Measurements from ENCODE around the gene DUSP1.

DUSP1 gene

DNA sequence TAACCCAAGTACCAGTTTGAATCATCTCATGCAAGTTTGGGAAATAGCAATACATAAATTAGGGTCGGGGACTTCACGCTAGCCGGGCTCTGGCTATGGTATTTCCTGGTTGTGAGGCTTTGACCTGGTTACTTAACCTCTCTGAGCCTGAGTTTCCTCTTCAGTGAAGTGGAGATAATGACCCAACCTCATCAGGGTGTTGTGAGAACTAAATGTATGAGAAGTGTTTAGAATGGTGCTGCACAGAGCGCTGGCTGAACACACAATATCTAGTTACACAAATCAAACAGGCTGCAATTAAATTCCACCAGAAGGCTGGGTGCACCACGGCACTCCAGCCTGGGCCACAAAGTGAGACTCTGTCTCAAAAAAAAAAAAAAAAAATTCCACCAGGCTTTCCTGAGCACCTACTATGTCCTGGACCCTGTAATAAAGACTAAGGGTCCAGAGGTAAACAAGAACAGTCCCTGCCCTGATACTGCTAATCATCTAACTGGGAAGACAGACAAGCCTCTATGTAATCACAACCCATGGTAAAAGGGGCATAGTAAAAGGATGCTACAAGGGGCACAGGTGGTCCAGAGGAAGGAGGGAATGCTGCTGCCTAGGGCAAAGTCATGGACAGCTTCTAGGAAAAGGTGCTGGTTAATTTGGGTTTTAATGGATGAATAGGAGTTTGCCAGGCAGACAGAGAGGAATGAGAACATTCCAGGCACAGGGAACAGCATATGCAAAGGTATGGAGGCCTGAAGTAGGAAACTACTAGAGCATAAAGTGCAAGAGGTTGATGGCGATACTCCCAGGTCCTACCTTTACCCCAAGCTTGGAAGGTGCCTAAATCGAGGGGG lies 27.7 kb downstream of the DUSP1 start:
- DNase-seq (ENCODE audit: low read depth) = no peak

DNA sequence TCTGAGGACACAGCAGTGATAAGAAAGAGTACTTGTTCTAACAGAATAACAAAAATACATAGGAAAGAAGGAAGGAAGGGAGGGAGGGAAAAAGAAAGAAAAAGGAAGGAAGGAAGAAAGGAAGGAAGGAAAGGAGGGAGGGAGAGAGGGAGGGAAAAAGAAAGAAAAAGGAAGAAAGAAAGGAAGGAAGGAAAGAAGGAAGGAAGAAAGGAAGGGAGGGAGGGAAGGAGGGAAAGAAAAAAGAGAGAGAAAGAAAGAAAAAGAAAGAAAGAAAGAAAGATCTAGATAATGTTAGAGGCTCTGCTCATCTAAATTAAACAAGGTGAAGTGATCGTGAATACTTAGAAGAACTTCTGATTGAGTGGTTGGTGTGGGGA lies 29.8 kb downstream of the DUSP1 start:
- DNase-seq (ENCODE audit: low read depth) = no peak

DNA sequence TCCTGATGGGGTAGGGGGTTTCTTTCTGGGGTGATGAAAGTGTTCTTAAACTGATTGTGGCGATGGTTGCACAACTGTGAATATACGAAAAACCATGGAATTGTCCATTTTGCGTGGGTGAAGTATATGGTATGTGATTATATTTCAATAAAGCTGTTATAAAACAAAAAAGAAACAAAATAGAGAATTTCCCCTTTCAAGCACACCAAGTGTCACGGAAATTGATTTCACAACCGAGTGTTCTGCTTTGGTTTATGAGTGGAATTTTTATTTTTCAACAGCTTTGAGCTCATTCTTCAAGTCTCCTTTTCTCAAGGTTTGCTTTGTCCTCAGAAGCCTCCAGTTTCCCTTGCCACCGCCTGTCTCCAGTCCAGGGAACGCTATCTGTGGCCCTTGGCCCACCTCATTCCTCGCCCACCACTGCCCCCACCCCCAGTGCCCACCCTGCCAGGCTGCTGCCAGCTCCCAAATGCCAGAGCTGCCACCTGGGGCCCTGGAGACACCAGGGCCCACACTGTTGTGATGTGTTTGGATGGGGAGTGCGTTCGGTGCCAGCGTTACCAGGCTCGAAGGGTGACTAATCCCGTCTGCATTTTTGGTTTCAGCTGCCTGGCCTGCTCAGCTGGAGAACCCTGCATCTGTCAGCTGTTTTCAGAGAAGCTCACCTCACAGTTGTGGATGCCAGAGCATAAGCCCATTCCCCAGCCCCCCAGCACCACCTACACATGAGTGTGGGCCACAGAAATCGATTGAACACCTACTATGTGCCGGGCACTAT lies 30.4 kb downstream of the DUSP1 start:
- DNase-seq (ENCODE audit: low read depth) = peak; percentile 90

DNA sequence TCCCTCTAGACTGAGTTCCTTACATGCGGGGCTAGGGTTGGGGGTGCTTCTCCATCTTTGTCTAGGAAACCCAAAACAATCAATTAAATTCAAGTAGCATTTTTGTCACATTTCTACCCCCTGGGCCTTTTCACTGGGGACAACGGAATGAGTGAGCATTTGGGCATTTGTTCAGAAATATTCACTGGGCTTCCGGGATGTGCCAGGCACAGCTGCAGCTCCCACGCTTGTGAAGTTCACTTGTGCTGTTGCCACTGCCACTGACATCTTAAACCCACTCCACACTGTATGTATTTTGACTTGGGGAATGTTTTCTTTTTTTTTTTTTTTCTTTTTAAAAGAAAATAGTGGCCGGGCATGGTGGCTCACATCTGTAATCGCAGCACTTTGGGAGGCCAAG lies 31.6 kb downstream of the DUSP1 start:
- no peak for DNase-seq (ENCODE audit: low read depth)

DNA sequence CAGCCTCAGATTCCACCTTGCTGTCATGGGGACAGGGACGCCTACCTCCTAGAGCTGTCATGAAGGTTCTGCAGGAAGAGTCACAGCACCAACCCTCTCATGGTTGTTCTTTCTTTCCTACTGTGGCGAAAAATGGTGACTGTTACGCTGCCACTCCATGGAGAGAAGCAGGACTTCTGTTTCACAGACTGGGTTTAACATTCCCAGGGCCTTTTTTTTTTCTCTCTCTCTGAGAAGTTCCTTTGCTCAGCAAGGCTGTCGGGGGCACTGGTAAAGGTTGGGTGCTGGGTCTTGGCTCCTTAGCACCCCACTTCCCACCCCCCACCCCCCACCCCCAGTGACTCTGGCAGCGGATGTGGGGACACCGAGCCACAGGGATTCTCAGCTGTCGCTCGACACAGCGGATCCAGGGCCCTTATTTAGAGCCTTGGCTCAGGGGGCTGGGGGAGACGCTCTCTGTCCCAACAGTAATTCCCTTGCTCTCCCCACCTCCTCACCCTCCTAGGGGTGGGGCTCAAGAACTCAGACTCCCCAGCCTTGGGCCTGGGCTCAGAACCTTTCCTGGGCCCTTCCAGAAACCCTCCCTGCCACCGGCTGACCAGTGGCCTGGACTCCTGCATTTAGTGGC lies 34.4 kb downstream of the DUSP1 start:
- no peak for DNase-seq (ENCODE audit: low read depth)

DNA sequence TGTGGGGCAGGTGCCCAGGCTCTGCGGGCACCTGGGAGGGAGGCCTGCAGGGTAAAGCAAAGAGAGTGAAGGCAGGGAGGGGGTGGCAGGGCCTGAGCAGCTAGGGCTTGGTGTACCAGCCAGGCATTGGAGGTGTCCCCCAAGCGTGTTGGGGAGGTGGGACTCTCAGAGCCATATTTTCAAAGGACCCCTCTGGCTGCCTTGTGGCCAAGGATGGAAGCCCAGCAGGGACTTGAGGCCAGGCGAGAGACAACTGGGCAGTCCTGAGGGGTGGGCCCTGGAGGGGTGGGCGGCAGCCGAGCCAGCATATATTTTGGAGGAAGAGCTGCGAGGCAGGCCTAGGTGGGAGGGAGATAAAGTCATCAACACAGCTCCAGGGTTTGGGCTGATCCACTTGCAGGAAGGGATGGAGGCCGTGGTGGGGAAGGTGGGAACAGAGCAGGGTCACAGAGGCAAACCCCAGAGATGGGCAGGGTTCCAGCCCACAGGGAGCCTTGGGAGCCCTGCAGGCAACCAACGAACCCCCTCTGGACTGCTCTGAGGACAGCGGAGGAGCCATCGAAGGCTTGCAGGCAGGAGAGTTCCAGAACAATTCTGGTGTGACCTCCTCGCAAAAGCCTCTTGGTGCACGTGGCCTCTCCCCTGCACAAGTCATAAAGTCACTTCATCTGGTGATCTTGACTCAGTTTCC lies 35.7 kb downstream of the DUSP1 start:
- DNase-seq (ENCODE audit: low read depth) = no peak

DNA sequence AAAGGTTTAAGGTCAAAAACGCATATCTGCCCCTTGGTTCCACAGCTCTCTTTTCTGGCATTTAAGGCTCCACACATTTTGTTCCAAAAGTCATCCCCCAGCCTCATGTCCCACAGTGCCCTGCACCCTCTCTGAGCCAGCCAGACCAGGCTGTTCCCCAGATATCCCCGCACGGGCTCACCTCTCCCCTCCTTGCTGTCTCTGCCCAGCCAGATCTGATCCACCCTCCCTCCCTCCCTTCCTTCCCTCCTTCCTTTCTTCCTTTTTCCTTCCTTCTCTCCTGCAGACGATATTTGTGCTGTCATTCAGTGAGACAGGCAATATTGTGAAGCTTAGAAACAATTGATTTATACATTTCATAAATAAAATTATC lies 37.0 kb downstream of the DUSP1 start:
- DNase-seq (ENCODE audit: low read depth) = no peak

DNA sequence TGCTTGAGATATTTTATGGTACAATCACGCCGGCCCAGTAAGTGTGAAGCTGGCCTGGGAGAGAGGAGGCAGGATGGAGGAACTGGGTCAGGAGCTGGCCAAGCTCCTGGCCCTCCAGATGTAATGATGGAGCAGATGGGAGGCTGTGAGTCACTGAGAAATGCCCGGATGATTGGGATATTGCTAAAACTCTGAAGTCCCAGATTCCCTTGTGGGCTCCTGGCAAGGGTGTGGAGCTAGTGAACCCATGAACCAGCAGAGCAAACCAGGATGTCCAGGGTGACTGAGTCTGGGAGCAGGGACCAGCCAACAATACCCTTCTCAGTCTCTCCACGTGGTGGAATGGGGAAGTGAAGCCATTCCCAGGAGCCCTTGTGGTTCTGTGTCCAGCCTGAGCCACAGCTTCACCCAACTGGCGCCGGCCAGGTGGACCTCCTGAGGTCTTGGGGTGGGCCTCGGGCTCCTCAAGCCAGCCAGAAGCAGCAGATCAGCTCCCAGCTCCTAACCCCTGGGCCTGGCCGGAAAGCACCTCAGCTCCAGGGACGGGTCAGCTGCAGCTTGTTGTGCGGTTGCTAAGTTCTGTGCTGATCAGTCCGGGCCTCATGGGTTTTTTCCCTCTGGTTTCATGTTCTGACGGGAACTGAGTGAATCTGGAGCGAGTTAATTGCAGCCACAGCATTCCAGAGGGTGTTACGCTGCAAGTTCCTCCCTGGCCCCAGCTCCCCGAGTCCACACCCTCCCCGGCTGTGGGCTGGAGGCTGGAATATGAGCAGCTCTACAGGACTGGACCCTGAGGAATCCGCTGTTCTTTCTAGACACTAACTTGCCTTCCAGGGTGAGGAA lies 37.6 kb downstream of the DUSP1 start:
- peak; percentile 99 for DNase-seq (ENCODE audit: low read depth)

DNA sequence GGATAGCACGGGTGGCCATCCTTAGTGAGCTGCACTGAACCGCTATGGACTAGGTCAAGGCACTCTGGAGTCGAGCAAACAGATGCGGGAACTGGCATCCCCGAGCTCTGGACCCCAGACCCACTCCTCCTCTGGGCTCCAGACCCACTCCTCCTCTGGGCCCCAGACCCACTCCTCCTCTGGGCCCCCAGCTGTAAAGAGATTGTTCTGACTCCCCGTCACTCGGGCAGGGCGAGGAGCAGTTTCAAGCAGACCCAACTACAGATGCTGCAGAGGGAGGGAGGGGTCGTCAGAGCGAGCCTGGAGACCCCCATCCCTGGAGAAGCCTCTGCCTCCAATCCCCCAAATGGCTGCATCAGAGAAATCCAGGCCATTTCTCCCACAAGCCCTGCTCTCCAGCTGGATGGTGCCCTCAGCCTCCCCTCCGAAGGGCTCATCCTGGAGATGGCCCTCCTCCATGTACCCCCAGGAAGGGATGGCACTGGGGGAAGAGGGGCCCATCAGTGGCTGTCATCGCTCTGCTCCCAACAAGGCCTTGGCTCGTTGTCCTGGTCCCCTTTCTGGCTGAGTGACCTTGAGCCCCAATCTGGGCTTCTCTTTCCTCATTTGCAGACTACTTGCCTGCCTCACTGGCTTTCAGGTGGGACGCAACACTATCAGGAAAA lies 38.7 kb downstream of the DUSP1 start:
- DNase-seq (ENCODE audit: low read depth) = no peak

DNA sequence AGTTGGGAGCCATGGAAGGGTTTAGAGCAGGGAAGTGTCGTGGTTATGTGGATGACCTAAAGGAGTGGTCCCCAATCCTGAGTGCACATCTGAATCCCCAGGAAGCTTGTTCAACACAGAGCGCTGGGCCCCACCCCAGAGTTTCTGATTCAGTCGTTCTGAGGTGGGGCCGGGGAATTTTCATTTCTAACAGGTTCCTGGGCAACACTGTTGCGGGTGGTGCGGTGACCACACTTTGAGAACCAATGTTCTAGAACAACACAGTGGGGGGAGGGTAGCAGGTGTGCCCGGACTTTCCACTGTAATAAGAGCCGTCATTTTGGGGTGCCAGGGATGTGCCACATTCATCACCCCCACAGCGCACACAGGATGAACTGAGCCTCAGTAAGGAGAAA lies 39.3 kb downstream of the DUSP1 start:
- no peak for DNase-seq (ENCODE audit: low read depth)

DNA sequence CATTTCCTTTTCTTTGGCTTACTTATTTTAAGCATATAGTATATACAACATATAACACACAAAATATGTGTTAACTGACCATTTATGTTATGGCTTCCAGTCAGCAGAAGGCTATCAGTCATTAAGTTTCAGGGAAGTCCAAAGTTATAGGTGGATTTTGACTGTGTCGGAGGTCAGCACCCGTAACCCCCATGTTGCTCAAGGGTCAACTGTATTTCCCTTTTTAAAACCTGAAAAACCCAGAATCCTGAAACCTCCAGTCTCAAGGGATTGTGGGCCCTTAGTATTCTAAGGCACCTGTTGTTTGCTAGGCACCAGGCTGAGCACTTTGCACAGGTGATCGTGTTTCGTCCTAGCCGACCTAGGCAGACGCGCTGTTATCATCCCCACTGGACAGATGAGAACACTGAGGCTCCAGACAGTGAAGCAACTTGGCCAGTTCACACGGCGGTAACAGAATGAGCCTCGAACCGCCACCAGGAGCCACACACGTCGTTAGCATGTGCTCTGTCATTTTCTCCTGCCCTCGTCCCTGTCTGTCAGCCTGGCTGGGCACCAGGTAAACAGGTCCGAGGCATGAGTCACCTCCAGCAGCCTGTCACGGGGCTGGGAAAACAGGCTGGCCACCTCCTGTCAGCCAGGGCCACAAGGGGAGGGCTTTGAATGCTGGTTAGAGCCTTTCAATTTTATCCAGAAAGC lies 39.9 kb downstream of the DUSP1 start:
- no peak for DNase-seq (ENCODE audit: low read depth)

DNA sequence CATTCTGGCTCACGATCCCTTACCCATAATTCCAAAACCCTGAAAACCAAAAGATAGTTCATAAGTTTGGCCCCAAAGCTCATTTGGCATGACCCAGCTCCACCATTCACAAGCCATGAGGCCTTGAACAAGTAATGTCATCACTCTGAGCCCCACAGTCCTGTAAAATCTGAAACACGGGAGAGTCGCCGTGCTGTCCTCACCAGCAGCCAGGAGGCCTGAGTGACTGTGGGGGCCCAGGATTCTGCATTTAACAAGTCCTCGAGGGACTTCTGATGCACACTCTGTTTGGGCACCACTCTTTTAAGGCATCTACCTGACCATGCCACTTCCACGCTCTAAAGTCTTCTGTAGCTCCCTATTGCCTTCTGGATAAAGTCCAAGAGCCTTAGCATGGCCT lies 40.8 kb downstream of the DUSP1 start:
- no peak for DNase-seq (ENCODE audit: low read depth)

DNA sequence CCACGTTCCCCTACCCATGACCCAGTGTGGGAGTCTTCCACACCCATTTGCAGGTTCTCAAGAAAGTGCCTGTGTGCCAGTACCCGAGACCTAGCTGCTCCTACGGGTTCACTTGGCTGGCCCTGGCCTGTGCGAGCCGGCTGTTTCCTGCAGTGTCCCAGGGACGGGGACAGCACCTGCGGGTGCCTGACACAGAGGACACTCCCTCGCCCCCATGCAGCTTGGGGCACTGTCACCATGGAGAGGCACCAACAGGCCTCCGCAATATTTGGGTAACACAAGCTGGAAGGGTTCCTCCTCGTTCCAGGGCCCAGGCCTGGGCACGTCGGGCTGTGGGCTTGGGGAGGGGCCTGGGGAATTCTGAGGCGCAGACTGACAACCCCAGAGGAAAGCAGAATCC lies 41.4 kb downstream of the DUSP1 start:
- no peak for DNase-seq (ENCODE audit: low read depth)

DNA sequence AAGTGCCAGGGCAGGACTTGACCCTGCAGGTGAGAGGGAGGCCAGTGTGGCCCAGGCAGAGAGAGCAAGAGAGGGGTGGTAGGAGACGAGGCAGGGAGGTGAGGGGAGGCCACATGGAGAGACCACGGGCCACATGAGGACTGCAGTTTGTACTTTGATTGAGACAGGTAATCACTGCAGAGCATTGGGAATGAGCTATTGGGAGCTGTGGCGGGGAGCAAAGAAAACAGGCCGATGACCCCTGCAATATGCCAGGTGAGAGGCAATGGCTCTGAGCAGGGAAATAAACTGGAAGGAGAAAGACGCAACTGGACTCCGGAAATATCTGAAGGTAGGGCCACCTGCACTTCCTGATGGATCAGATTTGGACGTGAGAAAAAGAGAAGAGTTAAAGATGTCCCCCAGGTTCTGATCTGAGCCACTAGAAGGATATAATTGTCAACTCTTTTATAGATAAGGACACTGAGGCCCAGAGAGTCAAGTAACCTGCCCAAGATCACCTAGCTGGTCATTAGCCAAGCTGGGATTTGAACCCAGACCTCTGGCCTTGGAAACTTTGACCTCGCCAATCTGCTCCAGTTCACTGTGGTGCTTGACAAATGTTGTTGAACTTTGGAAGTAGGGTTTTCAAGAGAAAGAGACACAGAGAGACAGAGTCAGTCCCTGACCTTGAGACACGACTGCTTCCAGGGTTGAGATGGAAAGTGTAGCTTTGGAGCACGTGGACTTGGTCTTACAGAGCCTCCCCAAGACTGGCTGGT lies 42.3 kb downstream of the DUSP1 start:
- no peak for DNase-seq (ENCODE audit: low read depth)

DNA sequence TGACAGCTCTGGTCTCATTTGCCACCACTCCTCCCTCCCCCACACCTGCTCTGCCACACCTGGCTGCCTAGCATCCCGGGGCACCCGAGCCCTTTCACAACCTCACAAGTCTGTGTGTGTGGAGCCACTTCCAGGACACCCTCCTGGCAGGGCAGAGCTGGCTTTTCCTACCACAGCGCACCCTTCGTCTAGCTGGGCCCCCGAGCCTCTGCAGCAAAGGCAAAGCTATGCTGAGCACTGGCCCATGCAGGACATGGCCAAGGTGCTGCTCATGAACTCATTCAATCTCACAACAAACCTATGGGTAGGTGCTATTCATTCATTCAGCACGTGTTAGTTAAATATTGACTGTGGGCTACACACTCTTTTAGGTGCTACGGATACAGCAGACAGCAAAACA lies 43.4 kb downstream of the DUSP1 start:
- DNase-seq (ENCODE audit: low read depth) = no peak

DNA sequence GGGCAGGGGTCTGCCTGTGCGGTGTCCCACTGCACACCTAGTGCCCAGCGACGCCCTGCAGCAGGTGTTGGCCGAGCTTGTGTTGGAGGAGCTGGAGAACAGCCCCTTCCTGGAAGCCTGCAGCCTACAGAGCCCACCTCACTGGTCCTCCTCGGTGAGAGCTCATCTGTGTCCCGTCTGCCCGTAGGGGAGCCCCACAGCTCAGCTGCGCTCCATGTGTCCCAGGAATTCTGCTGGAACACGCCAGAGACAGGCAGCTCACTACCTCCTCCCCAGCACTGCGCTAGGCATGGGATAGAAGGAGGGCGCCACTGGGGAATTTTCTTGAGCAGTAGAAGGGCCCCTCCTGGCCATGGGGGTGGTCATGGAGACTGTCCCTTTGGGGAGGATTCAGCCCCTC lies 44.0 kb downstream of the DUSP1 start:
- DNase-seq (ENCODE audit: low read depth) = no peak

DNA sequence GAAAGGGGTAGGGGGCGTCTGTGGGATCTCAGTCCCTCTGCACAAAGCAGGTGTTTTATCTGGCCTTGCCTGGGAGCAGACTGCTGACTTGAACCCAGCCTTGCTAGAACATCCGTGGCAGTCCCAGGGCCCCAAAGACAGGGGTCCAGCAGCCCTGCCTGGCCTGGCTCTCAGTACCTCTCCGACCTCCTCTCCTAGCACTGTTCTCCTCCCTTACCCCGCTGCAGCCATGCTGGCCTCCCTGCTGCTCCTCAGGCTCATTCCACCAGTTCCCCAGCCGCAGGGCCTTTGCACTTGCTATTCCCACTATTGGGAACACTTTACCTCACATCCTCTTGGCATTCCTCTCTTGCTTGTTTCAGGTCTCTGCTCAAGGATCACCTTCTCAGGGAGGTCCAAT lies 45.2 kb downstream of the DUSP1 start:
- DNase-seq (ENCODE audit: low read depth) = no peak

DNA sequence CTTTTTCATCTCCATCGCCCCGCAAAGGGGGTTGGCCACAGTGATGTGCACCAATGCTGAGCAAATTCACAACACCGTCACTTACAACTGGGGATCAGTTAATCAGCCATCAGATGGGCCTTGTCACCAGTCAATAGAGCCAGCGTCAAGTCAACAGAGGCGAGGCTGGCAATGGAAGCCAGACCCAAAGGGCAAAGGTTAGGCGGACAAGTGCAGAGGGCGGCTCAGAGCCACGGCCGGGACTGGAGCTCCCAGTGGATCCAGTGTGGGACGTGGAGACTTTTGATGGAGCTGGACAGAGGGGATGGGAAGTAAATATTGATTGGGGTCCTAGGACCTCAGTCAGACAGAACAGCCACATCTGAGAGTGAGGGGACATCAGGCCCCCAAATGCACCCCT lies 45.7 kb downstream of the DUSP1 start:
- no peak for DNase-seq (ENCODE audit: low read depth)

Data from GM04503 (cell line).